HepG2 (cell line): ENCODE data around the gene DHRS4L2. TPM values are rescaled to one million over a fixed set of nuclear protein-coding genes. Genes with fewer than 3 reads are reported as not detected.
A peak's percentile ranks its signal among the peaks of the same experiment; 100 is the strongest.

Experiments
- IKZF5 ChIP-seq: IDR thresholded peaks from 2 replicates; pipeline ENCODE4 v1.6.1; 2018; ENCODE audit warnings: missing genetic modification reagents, mild to moderate bottlenecking, missing compliant biosample characterization
- KIAA2018 ChIP-seq: sonication (generic); formaldehyde crosslinking; IDR thresholded peaks from 2 replicates; pipeline ENCODE4 v1.5.0; 2020; ENCODE audit warnings: mild to moderate bottlenecking, missing genetic modification reagents, borderline replicate concordance
- TERF1 ChIP-seq: sonication (generic); formaldehyde crosslinking; IDR thresholded peaks from 2 replicates; pipeline ENCODE4 v1.8.0; 2022; ENCODE audit warnings: mild to moderate bottlenecking, missing genetic modification reagents, moderate library complexity
- XBP1 ChIP-seq: sonication (generic); formaldehyde crosslinking; IDR thresholded peaks from 2 replicates; pipeline ENCODE4 v1.5.0; 2020; ENCODE audit warnings: missing genetic modification reagents
- ZSCAN25 ChIP-seq: sonication (generic); formaldehyde crosslinking; IDR thresholded peaks from 2 replicates; pipeline ENCODE4 v1.8.0; 2022; ENCODE audit warnings: mild to moderate bottlenecking, missing genetic modification reagents
- polyA plus RNA-seq, 8 experiments: library from polyadenylated mRNA; depleted of rRNA in 3 of 8; stranded (reverse) in 7 of 8; unstranded in 1 of 8; fragments of >200 nt; fragmentation: Illumina TruSeq in 4 of 8; extraction: Trizol in 4 of 8; gene quantifications; 2 replicates each; pipeline versions ENCODE4 v1.2.1 to v1.2.3, GENCODE V29; 2011 to 2016; ENCODE audit warnings: low read depth in 4 of 8, missing spikeins in 1 of 8, mixed read lengths in 1 of 8; ENCODE audit not compliant: insufficient read depth in 1 of 8
- total RNA-seq, 5 experiments: library from RNA; depleted of rRNA; stranded (reverse); fragments of >200 nt; fragmentation: Illumina TruSeq; extraction: Trizol; gene quantifications; 2 replicates each; pipeline ENCODE4 v1.2.3, GENCODE V29; 2016; ENCODE audit warnings: low read depth in 1 of 5

DHRS4L2 gene
- total and polyA plus RNA-seq, 2 of the 13 experiments (the other 11 are each of a cell fraction or from before 2014, with no cell fraction given) = 24.7 to 38.2 TPM

GRCh38 chr14:23984891-23985602 lies 3.7 kb upstream of the DHRS4L2 start (continued):
- no peak for TF ChIP-seq KIAA2018 (CRISPR knock-in tag)
- no peak for TF ChIP-seq IKZF5 (CRISPR knock-in tag)
- no peak for TF ChIP-seq XBP1 (CRISPR knock-in tag)
- TF ChIP-seq ZSCAN25 (CRISPR knock-in tag) = 0 out of 2 replicates have a peak, but pooled peaks have one; percentile 19
- no peak for TF ChIP-seq TERF1
